IMR-90 (cell line): Measurements from ENCODE around the gene FLT1. TPM values are rescaled to one million over a fixed set of nuclear protein-coding genes. Genes with fewer than 3 reads are reported as not detected.

Experiments
- ATAC-seq: fragments of 200-7000 bp; cut with Tn5 transposase; 2 replicates; pipeline ENCODE4 v1.9.1; 2020; ENCODE audit warnings: low read depth, mild to moderate bottlenecking, moderate library complexity
- BruUV-seq: library from RNA; stranded (reverse); fragments of 400-500 nt; replicated peaks from 2 replicates; lab custom pipeline; 2021; lab: Mats Ljungman, UMichigan
- CTCF ChIA-PET: fragments of 300-600 bp; formaldehyde crosslinking; extraction: SDS; loops from one replicate; lab custom pipeline; 2021; ENCODE audit warnings: antibody characterized with exemption; lab: Yijun Ruan, JAX
- POLR2A ChIA-PET: fragments of 300-600 bp; sonication (Branson Sonifier 250); formaldehyde crosslinking; loops from one replicate; lab custom pipeline; 2022; ENCODE audit warnings: antibody characterized with exemption; ENCODE audit not compliant: unreplicated experiment; lab: Charles Lee
- DNase-seq: peaks from one replicate; pipeline ENCODE4 v3.0.0; 2013
- H2AFZ ChIP-seq: replicated peaks from 2 replicates; pipeline ENCODE3; 2013; ENCODE audit warnings: low read length, mild to moderate bottlenecking; ENCODE audit not compliant: poor library complexity
- H2AK5ac ChIP-seq: 2 replicates; pipeline ENCODE4 v1.6.1; 2013; ENCODE audit warnings: low read depth, low read length, inconsistent platforms
- H2AK9ac ChIP-seq: replicated peaks from 2 replicates; pipeline ENCODE3; 2013; ENCODE audit warnings: mild to moderate bottlenecking, low read depth, low read length, moderate library complexity; ENCODE audit not compliant: poor library complexity
- H2BK120ac ChIP-seq: 2 replicates; pipeline ENCODE4 v1.6.1; 2013; ENCODE audit warnings: low read depth, low read length, inconsistent platforms
- H2BK15ac ChIP-seq: 3 replicates; pipeline ENCODE4 v1.6.1; 2013; ENCODE audit warnings: low read depth, low read length, inconsistent platforms
- H2BK20ac ChIP-seq: 2 replicates; pipeline ENCODE4 v1.6.1; 2013; ENCODE audit warnings: low read depth, mild to moderate bottlenecking, inconsistent platforms, low read length, moderate library complexity
- H2BK5ac ChIP-seq: 2 replicates; pipeline ENCODE4 v1.6.1; 2013; ENCODE audit warnings: mild to moderate bottlenecking, low read depth, low read length, inconsistent platforms; ENCODE audit not compliant: poor library complexity, severe bottlenecking
- H3K14ac ChIP-seq: replicated peaks from 2 replicates; pipeline ENCODE4 v1.6.1; 2013; ENCODE audit warnings: low read depth, low read length, inconsistent platforms
- H3K18ac ChIP-seq: 2 replicates; pipeline ENCODE4 v1.6.1; 2013; ENCODE audit warnings: low read depth, low read length, control low read depth
- H3K23ac ChIP-seq: 2 replicates; pipeline ENCODE4 v1.6.1; 2013; ENCODE audit warnings: low read depth, low read length, inconsistent platforms
- H3K27ac ChIP-seq: 2 replicates; pipeline ENCODE4 v1.5.1; 2013; ENCODE audit warnings: mild to moderate bottlenecking, control low read depth, low read length; ENCODE audit not compliant: insufficient read depth
- H3K27me3 ChIP-seq: 2 replicates; pipeline ENCODE4 v1.6.1; 2013; ENCODE audit warnings: low read length; ENCODE audit not compliant: control insufficient read depth, insufficient read depth
- H3K36me3 ChIP-seq: 2 replicates; pipeline ENCODE4 v1.6.1; 2013; ENCODE audit warnings: low read length, mixed read lengths; ENCODE audit not compliant: control insufficient read depth, insufficient read depth
- H3K4ac ChIP-seq: 2 replicates; pipeline ENCODE4 v1.6.1; 2013; ENCODE audit warnings: low read depth, low read length, inconsistent platforms
- H3K4me1 ChIP-seq: 2 replicates; pipeline ENCODE4 v1.6.1; 2013; ENCODE audit warnings: low read length, mixed read lengths; ENCODE audit not compliant: control insufficient read depth, insufficient read depth
- H3K4me2 ChIP-seq: 2 replicates; pipeline ENCODE4 v1.6.1; 2013; ENCODE audit warnings: low read depth, mild to moderate bottlenecking, control low read depth, low read length, moderate library complexity
- H3K4me3 ChIP-seq: 2 replicates; pipeline ENCODE4 v1.5.1; 2013; ENCODE audit warnings: low read depth, mild to moderate bottlenecking, control low read depth, low read length, moderate library complexity; ENCODE audit not compliant: insufficient read depth
- H3K56ac ChIP-seq: 2 replicates; pipeline ENCODE4 v1.6.1; 2013; ENCODE audit warnings: low read length, inconsistent platforms; ENCODE audit not compliant: insufficient read depth; ENCODE audit errors: extremely low read depth
- H3K79me1 ChIP-seq, 2 experiments: 2 replicates each; pipeline ENCODE4 v1.6.1; 2013; ENCODE audit warnings: low read length in 2 of 2, inconsistent platforms in 1 of 2, low read depth in 1 of 2
- H3K9ac ChIP-seq: 2 replicates; pipeline ENCODE4 v1.6.1; 2013; ENCODE audit warnings: low read depth, low read length, control low read depth
- H3K9me1 ChIP-seq: 2 replicates; pipeline ENCODE4 v1.6.1; 2013; ENCODE audit warnings: low read length, inconsistent platforms; ENCODE audit not compliant: insufficient read depth
- H3K9me3 ChIP-seq: 2 replicates; pipeline ENCODE4 v1.6.1; 2013; ENCODE audit warnings: low read length; ENCODE audit not compliant: control insufficient read depth, insufficient read depth
- H4K20me1 ChIP-seq: 2 replicates; pipeline ENCODE4 v1.6.1; 2013; ENCODE audit warnings: low read length, inconsistent platforms; ENCODE audit not compliant: insufficient read depth
- H4K5ac ChIP-seq: 2 replicates; pipeline ENCODE4 v1.6.1; 2013; ENCODE audit warnings: mild to moderate bottlenecking, low read depth, low read length, control low read depth
- H4K8ac ChIP-seq, 2 experiments: 2 replicates each; pipeline ENCODE4 v1.6.1; 2013; ENCODE audit warnings: low read depth in 2 of 2, low read length in 2 of 2, control low read depth in 1 of 2, inconsistent platforms in 1 of 2
- H4K91ac ChIP-seq: 2 replicates; pipeline ENCODE4 v1.6.1; 2013; ENCODE audit warnings: low read depth, low read length, inconsistent platforms; ENCODE audit not compliant: insufficient read depth
- BHLHE40 ChIP-seq: fragments of 150-350 bp; IDR thresholded peaks from 2 replicates; pipeline ENCODE4 v1.6.1; 2016; ENCODE audit warnings: mild to moderate bottlenecking, low read depth, low read length
- CEBPB ChIP-seq: IDR thresholded peaks from 2 replicates; pipeline ENCODE4 v1.6.1; 2012; ENCODE audit warnings: low read depth, low read length, improper control_type of control experiment
- CHD1 ChIP-seq: IDR thresholded peaks from 2 replicates; pipeline ENCODE4 v1.6.1; 2012; ENCODE audit warnings: low read depth, low read length, improper control_type of control experiment
- MAFK ChIP-seq: IDR thresholded peaks from 2 replicates; pipeline ENCODE4 v1.6.1; 2012; ENCODE audit warnings: low read depth, low read length, improper control_type of control experiment
- MAZ ChIP-seq: IDR thresholded peaks from 2 replicates; pipeline ENCODE4 v1.6.1; 2012; ENCODE audit warnings: low read depth, mild to moderate bottlenecking, low read length, improper control_type of control experiment, moderate library complexity, borderline replicate concordance
- MXI1 ChIP-seq: IDR thresholded peaks from 2 replicates; pipeline ENCODE4 v1.6.1; 2012; ENCODE audit warnings: low read depth, mild to moderate bottlenecking, low read length, moderate library complexity, borderline replicate concordance
- NFE2L2 ChIP-seq: fragments of 150-350 bp; IDR thresholded peaks from 2 replicates; pipeline ENCODE4 v1.6.1; 2016; ENCODE audit warnings: low read depth, mild to moderate bottlenecking, low read length
- POLR2A ChIP-seq: IDR thresholded peaks from 2 replicates; pipeline ENCODE4 v1.6.1; 2012; ENCODE audit warnings: mild to moderate bottlenecking, low read depth, low read length
- RAD21 ChIP-seq: IDR thresholded peaks from 2 replicates; pipeline ENCODE4 v1.6.1; 2012; ENCODE audit warnings: low read length, improper control_type of control experiment
- RCOR1 ChIP-seq: IDR thresholded peaks from 2 replicates; pipeline ENCODE4 v1.6.1; 2012; ENCODE audit warnings: mild to moderate bottlenecking, low read length, improper control_type of control experiment; ENCODE audit not compliant: insufficient replicate concordance
- RFX5 ChIP-seq: IDR thresholded peaks from 2 replicates; pipeline ENCODE4 v1.8.0; 2012; ENCODE audit warnings: low read depth, mild to moderate bottlenecking, low read length, moderate library complexity
- WGBS, 2 experiments: methylation state at CpG; one replicate each; pipeline versions ENCODE4 v1.1.5 to v1.1.7; 2013; ENCODE audit warnings: missing lambda C conversion rate in 2 of 2; ENCODE audit not compliant: insufficient read length in 1 of 2; ENCODE audit errors: extremely low coverage in 2 of 2; 5-methylcytosine and 5-hydroxymethylcytosine counted together
- dilution Hi-C: fragments of 300-500 bp; cut with HindIII; formaldehyde crosslinking; loops from one replicate; pipeline ENCODE4 v1.14.3; 2018; ENCODE audit warnings: low sequenced_read_pairs; ENCODE audit not compliant: unreplicated experiment
- in situ Hi-C: fragments of 300-500 bp; cut with MboI; formaldehyde crosslinking; loops from 3 replicates; pipeline ENCODE4 v1.14.3; 2019; ENCODE audit warnings: low sequenced_read_pairs, inconsistent platforms, mixed read lengths
- intact Hi-C: fragments of 100-400 bp; cut with micrococcal nuclease; formaldehyde crosslinking; loops from 2 replicates; pipeline ENCODE4 v1.10.0; 2022
- polyA plus RNA-seq, 3 experiments: library from polyadenylated mRNA; depleted of rRNA; stranded (reverse); fragments of >200 nt; gene quantifications; 2 replicates each; pipeline ENCODE4 v1.2.3, GENCODE V29; 2012; ENCODE audit warnings: low replicate concordance in 1 of 3
- total RNA-seq: library from RNA; depleted of rRNA; stranded (reverse); fragments of >200 nt; gene quantifications from 2 replicates; pipeline ENCODE4 v1.2.3, GENCODE V29; 2012
- TF ChIP-seq, protein P1 (sequence below): fragments of 150-350 bp; IDR thresholded peaks from 2 replicates; pipeline ENCODE4 v1.6.1; 2016; ENCODE audit warnings: low read depth, mild to moderate bottlenecking, low read length, moderate library complexity, borderline replicate concordance

Gene FLT1
- total and polyA plus RNA-seq, 2 of the 4 experiments (the other 2 are of a cell fraction), result 4.5 to 10.4 TPM

GRCh38 chr13:28534801-28535200 is 39.9 kb upstream of the FLT1 start:
- Histone ChIP-seq H3K4me2 (no peak overlapping the region), H2BK15ac (no peak overlapping the region), H2BK120ac (no peak overlapping the region), H4K20me1 (no peaks in the 10 kb centered on the region), H4K8ac (no peak overlapping the region), H3K79me1 (peaks cover 0 to 5% of the 10 kb centered on the region in 2 experiments; a peak in 2 of 4 replicates), H2AK5ac (no peak overlapping the region), H2AFZ (no peak overlapping the region), H3K4me1 (peaks cover 10% of the 10 kb centered on the region), H4K5ac (no peak overlapping the region), H3K36me3 (no peaks in the 10 kb centered on the region), H3K23ac (no peak overlapping the region), H3K4ac (no peak overlapping the region), H2AK9ac (no peak overlapping the region), H3K4me3 (no peak overlapping the region), H3K18ac (no peak overlapping the region), H3K9me3 (0 out of 2 replicates have a peak, but pooled peaks cover 2% of the 10 kb centered on the region), H3K27me3 (peaks cover 3% of the 10 kb centered on the region; the same call in 1 of the 2 replicates), H3K9me1 (peaks cover 6% of the 10 kb centered on the region), H4K91ac (no peak overlapping the region), H2BK20ac (no peak overlapping the region), H3K14ac (no peak overlapping the region), H3K9ac (no peak overlapping the region), H3K27ac (no peak overlapping the region), H2BK5ac (no peak overlapping the region), H3K56ac (no peak overlapping the region)
- dilution Hi-C loops, result no loop called here
- no TSS peak for BruUV-seq
- no peak for DNase-seq
- no peak for TF ChIP-seq MAFK
- TF ChIP-seq MXI1, result no peak
- no peak for TF ChIP-seq CHD1
- TF ChIP-seq MAZ, result no peak
- TF ChIP-seq RFX5, result no peak
- no peak for TF ChIP-seq RCOR1
- TF ChIP-seq POLR2A, result no peak
- TF ChIP-seq BHLHE40, result no peak
- no peak for TF ChIP-seq RAD21
- no peak for TF ChIP-seq NFE2L2
- TF ChIP-seq, protein P1, sequence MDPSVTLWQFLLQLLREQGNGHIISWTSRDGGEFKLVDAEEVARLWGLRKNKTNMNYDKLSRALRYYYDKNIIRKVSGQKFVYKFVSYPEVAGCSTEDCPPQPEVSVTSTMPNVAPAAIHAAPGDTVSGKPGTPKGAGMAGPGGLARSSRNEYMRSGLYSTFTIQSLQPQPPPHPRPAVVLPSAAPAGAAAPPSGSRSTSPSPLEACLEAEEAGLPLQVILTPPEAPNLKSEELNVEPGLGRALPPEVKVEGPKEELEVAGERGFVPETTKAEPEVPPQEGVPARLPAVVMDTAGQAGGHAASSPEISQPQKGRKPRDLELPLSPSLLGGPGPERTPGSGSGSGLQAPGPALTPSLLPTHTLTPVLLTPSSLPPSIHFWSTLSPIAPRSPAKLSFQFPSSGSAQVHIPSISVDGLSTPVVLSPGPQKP, result no peak
- no peak for TF ChIP-seq CEBPB
- intact Hi-C loops, result loop anchor here (5.0 to 10.0 kb wide), 3 partner anchors 102 to 260 kb away; partner anchors contain the start of gene POMP
- POLR2A ChIA-PET, result no interaction called here
- in situ Hi-C loops, result no loop called here
- no peak for ATAC-seq
- CTCF ChIA-PET, result no interaction called here
- 100% methylated on average over 2 of the region's 5 CpGs; no CpG with 5 or more reads in 1 of the 2 experiments for WGBS, 2 experiments
